IPS DF 6.9 (cell line): ENCODE results near the gene PARP1.
"Not testable (repeated sequence)": the region's sequence is repeated elsewhere in the genome, so short reads cannot be mapped to it uniquely, and the experiment has no call there.

ENCODE experiments used
- DNase-seq: peaks from one replicate; pipeline ENCODE4 v3.0.0-alpha.2; 2013; ENCODE audit warnings: low read depth, low spot score
- H3K27ac ChIP-seq: one replicate; pipeline ENCODE4 v1.5.1; 2013; ENCODE audit warnings: low read length, control low read depth
- H3K27me3 ChIP-seq: 2 replicates; pipeline ENCODE4 v1.6.1; 2013; ENCODE audit warnings: mild to moderate bottlenecking, low read length; ENCODE audit not compliant: control insufficient read depth, insufficient read depth
- H3K36me3 ChIP-seq: 2 replicates; pipeline ENCODE4 v1.6.1; 2013; ENCODE audit warnings: low read length; ENCODE audit not compliant: control insufficient read depth, insufficient read depth
- H3K4me1 ChIP-seq: 2 replicates; pipeline ENCODE4 v1.6.1; 2013; ENCODE audit warnings: low read length; ENCODE audit not compliant: control insufficient read depth, insufficient read depth
- H3K4me3 ChIP-seq: 2 replicates; pipeline ENCODE4 v1.5.1; 2013; ENCODE audit warnings: mild to moderate bottlenecking, low read length
- H3K9me3 ChIP-seq: 2 replicates; pipeline ENCODE4 v1.6.1; 2013; ENCODE audit warnings: low read length, inconsistent platforms; ENCODE audit not compliant: control insufficient read depth, insufficient read depth
- whole genome bisulfite sequencing: extraction: QIAGEN DNeasy Blood & Tissue Kit; methylation state at CpG from one replicate; pipeline ENCODE4 v1.1.7; 2013; ENCODE audit warnings: mixed read lengths, missing lambda C conversion rate; ENCODE audit not compliant: insufficient read length, insufficient coverage; 5-methylcytosine and 5-hydroxymethylcytosine counted together

The PARP1 gene

GRCh38 chr1:226443439-226443838, 35.5 kb upstream of the PARP1 start:
- no peak for DNase-seq
- Histone ChIP-seq H3K27ac (no peak overlapping the region), H3K4me3 (no peak overlapping the region), H3K4me1 (peaks cover 2% of the 10 kb centered on the region; the same call in 1 of the 2 replicates), H3K36me3 (no peaks in the 10 kb centered on the region), H3K27me3 (no peaks in the 10 kb centered on the region), H3K9me3 (no peaks in the 10 kb centered on the region)
- WGBS = no CpG with 5 or more reads among the region's 3 CpGs

GRCh38 chr1:226443033-226443432, 35.1 kb upstream of the PARP1 start:
- H3K27me3 ChIP-seq = no peaks in the 10 kb centered on the region
- H3K4me1 ChIP-seq = peaks cover 2% of the 10 kb centered on the region; the same call in 1 of the 2 replicates
- WGBS = no CpG with 5 or more reads among the region's 6 CpGs
- H3K4me3 ChIP-seq = no peak overlapping the region
- DNase-seq = no peak
- no peaks in the 10 kb centered on the region for H3K9me3 ChIP-seq
- H3K27ac ChIP-seq = no peak overlapping the region
- no peaks in the 10 kb centered on the region for H3K36me3 ChIP-seq

- Histone ChIP-seq H3K36me3 (no peaks in the 10 kb centered on the region), H3K4me3 (no peak overlapping the region), H3K9me3 (no peaks in the 10 kb centered on the region), H3K4me1 (peaks cover 2% of the 10 kb centered on the region; the same call in 1 of the 2 replicates), H3K27ac (no peak overlapping the region), H3K27me3 (no peaks in the 10 kb centered on the region)
- WGBS = no CpG with 5 or more reads among the region's 6 CpGs
- no peak for DNase-seq
Observed at GRCh38 chr1:226441629-226442028, 33.7 kb upstream of the PARP1 start.

- no peak overlapping the region for H3K4me3 ChIP-seq
- no peak overlapping the region for H3K27ac ChIP-seq
- H3K4me1 ChIP-seq = peaks cover 2% of the 10 kb centered on the region; the same call in 1 of the 2 replicates
- WGBS = no CpG with 5 or more reads among the region's 5 CpGs
- no peak for DNase-seq
- no peaks in the 10 kb centered on the region for H3K36me3 ChIP-seq
- no peaks in the 10 kb centered on the region for H3K27me3 ChIP-seq
- no peaks in the 10 kb centered on the region for H3K9me3 ChIP-seq
Observed at GRCh38 chr1:226440512-226440911, 32.6 kb upstream of the PARP1 start.

- Histone ChIP-seq H3K4me1 (peaks cover under 1% of the 10 kb centered on the region; the same call in 1 of the 2 replicates), H3K27me3 (no peaks in the 10 kb centered on the region), H3K27ac (no peak overlapping the region), H3K36me3 (no peaks in the 10 kb centered on the region), H3K9me3 (no peaks in the 10 kb centered on the region), H3K4me3 (no peak overlapping the region)
- DNase-seq = no peak
- WGBS = no CpG with 5 or more reads among the region's 2 CpGs
Observed at GRCh38 chr1:226438007-226438406, 30.1 kb upstream of the PARP1 start.

GRCh38 chr1:226436855-226437491, 29.1 kb upstream of the PARP1 start:
- Histone ChIP-seq H3K4me1 (no peaks in the 10 kb centered on the region; the same call in 1 of the 2 replicates), H3K27me3 (no peaks in the 10 kb centered on the region), H3K9me3 (no peaks in the 10 kb centered on the region), H3K4me3 (no peak overlapping the region), H3K27ac (no peak overlapping the region), H3K36me3 (no peaks in the 10 kb centered on the region)
- WGBS = no CpG with 5 or more reads among the region's 8 CpGs
- DNase-seq = no peak

- Histone ChIP-seq H3K27me3 (no peaks in the 10 kb centered on the region), H3K36me3 (no peaks in the 10 kb centered on the region), H3K9me3 (no peaks in the 10 kb centered on the region), H3K27ac (no peak overlapping the region), H3K4me1 (no peaks in the 10 kb centered on the region; the same call in 1 of the 2 replicates), H3K4me3 (no peak overlapping the region)
- no peak for DNase-seq
- no CpG with 5 or more reads among the region's 3 CpGs for WGBS
Observed at GRCh38 chr1:226436472-226436854, 28.6 kb upstream of the PARP1 start.

GRCh38 chr1:226433341-226433720, 25.4 kb upstream of the PARP1 start:
- WGBS = no CpG with 5 or more reads among the region's 6 CpGs
- Histone ChIP-seq H3K27ac (no peak overlapping the region), H3K27me3 (no peaks in the 10 kb centered on the region), H3K4me3 (no peak overlapping the region), H3K36me3 (no peaks in the 10 kb centered on the region), H3K9me3 (no peaks in the 10 kb centered on the region), H3K4me1 (no peaks in the 10 kb centered on the region)
- DNase-seq = no peak

GRCh38 chr1:226432586-226433340, 24.9 kb upstream of the PARP1 start:
- H3K9me3 ChIP-seq = no peaks in the 10 kb centered on the region
- DNase-seq = no peak
- H3K27ac ChIP-seq = no peak overlapping the region
- no peaks in the 10 kb centered on the region for H3K36me3 ChIP-seq
- no CpG with 5 or more reads among the region's 13 CpGs for WGBS
- H3K4me3 ChIP-seq = no peak overlapping the region
- no peaks in the 10 kb centered on the region for H3K27me3 ChIP-seq
- H3K4me1 ChIP-seq = no peaks in the 10 kb centered on the region

GRCh38 chr1:226431898-226432297, 24.0 kb upstream of the PARP1 start:
- not testable (repeated sequence) for H3K27ac ChIP-seq, DNase-seq, H3K36me3 ChIP-seq, H3K4me1 ChIP-seq, H3K27me3 ChIP-seq, H3K9me3 ChIP-seq, H3K4me3 ChIP-seq
- no CpG with 5 or more reads among the region's 2 CpGs for WGBS
